AG09309 (cell line): ENCODE data around the gene L3MBTL4.

Experiments
- DNase-seq: peaks from one replicate; pipeline ENCODE4 v3.0.0-alpha.2; 2010; ENCODE audit warnings: low read depth
- H3K4me3 ChIP-seq: 2 replicates; pipeline ENCODE4 v1.5.1; 2011; ENCODE audit warnings: mild to moderate bottlenecking, low read depth, low read length, moderate library complexity; ENCODE audit not compliant: control insufficient read depth
- TF ChIP-seq, protein P1 (sequence below): IDR thresholded peaks from 2 replicates; pipeline ENCODE4 v1.5.1; 2011; ENCODE audit warnings: mild to moderate bottlenecking, low read depth, low read length, inconsistent platforms; ENCODE audit not compliant: insufficient read depth, control insufficient read depth; ENCODE audit errors: missing control alignments

Gene L3MBTL4

DNA sequence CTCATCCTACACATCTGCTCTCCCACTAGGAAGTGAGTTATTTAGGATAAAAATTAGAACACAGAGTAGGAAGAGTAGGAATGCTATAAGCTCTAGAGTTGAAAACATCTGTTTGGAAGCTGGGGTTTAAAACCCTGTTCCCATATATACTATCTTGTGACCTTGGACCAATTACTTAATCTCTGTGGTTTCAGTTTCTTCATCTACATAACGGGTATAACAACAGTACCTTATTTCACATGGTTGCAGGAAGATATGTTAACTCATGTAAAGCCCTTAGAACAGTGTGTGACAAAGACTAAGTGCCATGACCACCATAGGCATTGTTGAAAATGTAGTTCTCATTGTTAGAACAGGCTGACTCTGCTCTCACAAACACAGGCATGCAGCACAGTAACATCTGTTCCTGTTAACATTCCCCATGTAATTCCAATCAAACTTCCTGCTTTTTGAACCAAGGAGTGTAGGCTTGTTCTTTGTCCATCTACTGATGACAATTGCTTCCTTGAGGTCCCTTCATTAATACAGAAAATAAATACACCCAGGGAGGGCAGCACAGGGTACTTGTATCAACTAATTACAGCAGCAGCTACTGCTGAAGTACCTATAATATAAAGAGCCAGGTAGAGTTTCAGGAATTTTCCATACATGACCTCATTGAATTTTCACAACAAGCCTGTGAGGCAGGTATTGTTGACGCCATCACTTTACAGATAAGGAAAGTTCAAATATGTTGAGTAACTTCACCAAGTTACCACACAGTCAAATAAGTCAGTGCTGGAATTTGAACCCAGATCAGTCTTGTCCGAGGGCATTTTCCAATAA is 204.2 kb downstream of the L3MBTL4 start:
- TF ChIP-seq, protein P1, sequence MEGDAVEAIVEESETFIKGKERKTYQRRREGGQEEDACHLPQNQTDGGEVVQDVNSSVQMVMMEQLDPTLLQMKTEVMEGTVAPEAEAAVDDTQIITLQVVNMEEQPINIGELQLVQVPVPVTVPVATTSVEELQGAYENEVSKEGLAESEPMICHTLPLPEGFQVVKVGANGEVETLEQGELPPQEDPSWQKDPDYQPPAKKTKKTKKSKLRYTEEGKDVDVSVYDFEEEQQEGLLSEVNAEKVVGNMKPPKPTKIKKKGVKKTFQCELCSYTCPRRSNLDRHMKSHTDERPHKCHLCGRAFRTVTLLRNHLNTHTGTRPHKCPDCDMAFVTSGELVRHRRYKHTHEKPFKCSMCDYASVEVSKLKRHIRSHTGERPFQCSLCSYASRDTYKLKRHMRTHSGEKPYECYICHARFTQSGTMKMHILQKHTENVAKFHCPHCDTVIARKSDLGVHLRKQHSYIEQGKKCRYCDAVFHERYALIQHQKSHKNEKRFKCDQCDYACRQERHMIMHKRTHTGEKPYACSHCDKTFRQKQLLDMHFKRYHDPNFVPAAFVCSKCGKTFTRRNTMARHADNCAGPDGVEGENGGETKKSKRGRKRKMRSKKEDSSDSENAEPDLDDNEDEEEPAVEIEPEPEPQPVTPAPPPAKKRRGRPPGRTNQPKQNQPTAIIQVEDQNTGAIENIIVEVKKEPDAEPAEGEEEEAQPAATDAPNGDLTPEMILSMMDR = no peak
- no peak overlapping the region for H3K4me3 ChIP-seq
- no peak for DNase-seq

- DNase-seq = no peak
- TF ChIP-seq, protein P1 = no peak
- no peak overlapping the region for H3K4me3 ChIP-seq
These were observed 206.8 kb downstream of the L3MBTL4 start for GRCh38 chr18:6207941-6208340.

GRCh38 chr18:6207116-6207515 is 207.6 kb downstream of the L3MBTL4 start:
- no peak overlapping the region for H3K4me3 ChIP-seq
- DNase-seq = no peak
- TF ChIP-seq, protein P1 = no peak

GRCh38 chr18:6205706-6206105 is 209.0 kb downstream of the L3MBTL4 start:
- DNase-seq = no peak
- no peak overlapping the region for H3K4me3 ChIP-seq
- TF ChIP-seq, protein P1 = no peak

DNA sequence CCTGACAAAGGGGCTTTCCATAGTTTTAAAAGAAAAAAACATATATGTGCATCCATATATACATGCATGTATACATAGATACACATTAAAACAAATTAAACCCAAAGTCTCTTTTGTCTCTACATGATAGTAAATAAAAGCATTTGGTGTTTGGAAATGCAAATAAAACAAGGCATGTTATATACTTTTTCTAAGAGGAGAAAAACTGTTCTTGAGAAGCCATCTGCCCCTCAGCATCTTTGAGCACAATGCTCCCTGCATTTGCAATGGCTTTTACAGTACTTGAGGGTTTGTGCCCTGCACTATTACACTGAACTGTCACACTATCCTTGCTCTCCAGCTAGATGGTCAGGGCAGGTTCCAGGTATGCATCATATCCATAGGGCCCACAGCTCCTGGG is 210.2 kb downstream of the L3MBTL4 start:
- TF ChIP-seq, protein P1 = no peak
- DNase-seq = no peak
- H3K4me3 ChIP-seq = no peak overlapping the region

GRCh38 chr18:6203791-6204190 is 210.9 kb downstream of the L3MBTL4 start:
- no peak for DNase-seq
- no peak overlapping the region for H3K4me3 ChIP-seq
- TF ChIP-seq, protein P1 = no peak
